ENCODE data around the gene NMRK2. TPM values are rescaled to one million over a fixed set of nuclear protein-coding genes. Genes with fewer than 3 reads are reported as not detected.
A peak's percentile ranks its signal among the peaks of the same experiment; 100 is the strongest.

Gene NMRK2
- total RNA-seq, 1 donor from 2014 or later: 0.73 TPM

GRCh38 chr19:3984908-3985642, 52.2 kb downstream of the NMRK2 start, which contains the start of gene EEF2:
Gene EEF2, minus strand, starts transcription at chr19:3985463. Its CDS starts 83 bp downstream, at chr19:3985380.
- H3K27ac ChIP-seq (ENCODE audit: low read depth, low read length): peak within 1 kb of the TSS; percentile 96
- peak; percentile 57 for DNase-seq (ENCODE audit: low read depth)
- H3K4me2 ChIP-seq (ENCODE audit: low read length): peak within 1 kb of the TSS; percentile 98
- peaks cover 37% of the 10 kb centered on the region for H3K36me3 ChIP-seq (ENCODE audit: insufficient read depth, low read length)
- no peaks in the 10 kb centered on the region for H3K9me3 ChIP-seq (ENCODE audit: insufficient read depth, low read depth, low read length)
- H3K27me3 ChIP-seq (ENCODE audit: insufficient read depth, low read length): no peaks in the 10 kb centered on the region
- TF ChIP-seq EZH2 (IDR thresholded peaks at IDR 0.05; ENCODE audit: insufficient read depth, low read length) (no peak), CTCF (IDR thresholded peaks at IDR 0.05; ENCODE audit: insufficient read depth, low read depth, low read length) (no peak)
- H3K4me3 ChIP-seq (ENCODE audit: insufficient read depth, low read depth, low read length): peak within 1 kb of the TSS; percentile 99
- H3K9ac ChIP-seq (ENCODE audit: low read length): peak within 1 kb of the TSS; percentile 100
- H3K27me3 Mint-ChIP-seq (ENCODE audit: low read depth, unreplicated experiment): no peaks in the 10 kb centered on the region
- H3K4me1 ChIP-seq (ENCODE audit: insufficient read depth, low read length): peaks cover 40% of the 10 kb centered on the region
- H3K79me2 ChIP-seq (ENCODE audit: insufficient read depth, low read length): peaks cover 52% of the 10 kb centered on the region
- peaks cover 50% of the 10 kb centered on the region for H4K20me1 ChIP-seq (ENCODE audit: insufficient read depth, low read length)
- peaks cover 38% of the 10 kb centered on the region for H3K4me1 Mint-ChIP-seq (ENCODE audit: low read depth, unreplicated experiment)
- H3K27ac Mint-ChIP-seq (ENCODE audit: unreplicated experiment): peak within 1 kb of the TSS; percentile 99
- peak within 1 kb of the TSS; percentile 99 for H3K4me3 Mint-ChIP-seq (ENCODE audit: unreplicated experiment)
- H3K36me3 Mint-ChIP-seq (ENCODE audit: low read depth, unreplicated experiment): peaks cover 23% of the 10 kb centered on the region
- H2AFZ ChIP-seq (ENCODE audit: low read depth, low read length): peak within 1 kb of the TSS; percentile 61
- peaks cover 2% of the 10 kb centered on the region for H3K9me3 Mint-ChIP-seq (ENCODE audit: unreplicated experiment)
- no peak for FAIRE-seq

DNA sequence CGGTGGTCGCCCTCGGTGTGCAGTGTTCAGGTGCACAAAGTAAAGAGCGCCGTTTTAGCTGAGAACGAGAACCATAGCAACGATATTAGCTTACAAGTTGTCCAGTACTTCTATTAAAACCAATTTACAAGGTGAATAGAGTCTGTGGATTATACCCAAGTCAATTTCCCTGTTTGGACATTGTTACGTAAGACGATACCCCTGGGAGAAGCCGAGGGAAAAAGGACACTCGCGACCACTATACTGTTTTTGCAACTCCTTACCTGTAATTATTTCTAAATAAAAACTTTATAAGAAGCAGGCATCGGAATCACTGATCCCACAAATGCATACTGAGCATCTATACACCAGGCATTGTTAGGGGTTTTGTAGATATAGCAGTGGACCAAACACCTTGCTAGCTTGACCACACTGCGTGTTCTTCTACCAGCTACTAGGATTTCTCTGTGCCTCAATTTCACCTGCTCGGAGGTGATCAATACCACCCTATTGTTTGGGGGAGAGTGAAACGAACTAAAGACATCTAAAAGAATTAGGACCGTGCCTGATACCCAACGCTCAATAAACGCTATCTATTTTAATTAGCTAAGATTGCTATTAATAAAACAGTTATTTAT, 52.9 kb downstream of the NMRK2 start:
- Mint-ChIP-seq H3K27me3 (ENCODE audit: low read depth, unreplicated experiment) (no peaks in the 10 kb centered on the region), H3K9me3 (ENCODE audit: unreplicated experiment) (peaks cover 3% of the 10 kb centered on the region), H3K4me1 (ENCODE audit: low read depth, unreplicated experiment) (peaks cover 38% of the 10 kb centered on the region), H3K36me3 (ENCODE audit: low read depth, unreplicated experiment) (peaks cover 23% of the 10 kb centered on the region), H3K4me3 (ENCODE audit: unreplicated experiment) (peak overlapping the region; percentile 99), H3K27ac (ENCODE audit: unreplicated experiment) (peak overlapping the region; percentile 72)
- TF ChIP-seq EZH2 (IDR thresholded peaks at IDR 0.05; ENCODE audit: insufficient read depth, low read length) (no peak), CTCF (IDR thresholded peaks at IDR 0.05; ENCODE audit: insufficient read depth, low read depth, low read length) (no peak)
- Histone ChIP-seq H3K4me3 (ENCODE audit: insufficient read depth, low read depth, low read length) (peak overlapping the region; percentile 99), H3K4me1 (ENCODE audit: insufficient read depth, low read length) (peaks cover 40% of the 10 kb centered on the region), H3K36me3 (ENCODE audit: insufficient read depth, low read length) (peaks cover 31% of the 10 kb centered on the region), H3K4me2 (ENCODE audit: low read length) (peak overlapping the region; percentile 80), H3K27ac (ENCODE audit: low read depth, low read length) (no peak overlapping the region), H3K9me3 (ENCODE audit: insufficient read depth, low read depth, low read length) (no peaks in the 10 kb centered on the region), H3K79me2 (ENCODE audit: insufficient read depth, low read length) (peaks cover 46% of the 10 kb centered on the region), H3K27me3 (ENCODE audit: insufficient read depth, low read length) (no peaks in the 10 kb centered on the region), H3K9ac (ENCODE audit: low read length) (peak overlapping the region; percentile 29), H2AFZ (ENCODE audit: low read depth, low read length) (peak overlapping the region; percentile 61), H4K20me1 (ENCODE audit: insufficient read depth, low read length) (peaks cover 43% of the 10 kb centered on the region)
- no peak for DNase-seq (ENCODE audit: low read depth)
- no peak for FAIRE-seq

Data from astrocyte (in vitro differentiated cells and primary cell).